ENCODE measurements around the gene ATP6V0A1. TPM values are rescaled to one million over a fixed set of nuclear protein-coding genes. Genes with fewer than 3 reads are reported as not detected.
"Not testable (repeated sequence)": the region's sequence is repeated elsewhere in the genome, so short reads cannot be mapped to it uniquely, and the experiment has no call there.

ATP6V0A1 gene
- total RNA-seq, 1 donor from 2014 or later = 69.5 TPM

DNA sequence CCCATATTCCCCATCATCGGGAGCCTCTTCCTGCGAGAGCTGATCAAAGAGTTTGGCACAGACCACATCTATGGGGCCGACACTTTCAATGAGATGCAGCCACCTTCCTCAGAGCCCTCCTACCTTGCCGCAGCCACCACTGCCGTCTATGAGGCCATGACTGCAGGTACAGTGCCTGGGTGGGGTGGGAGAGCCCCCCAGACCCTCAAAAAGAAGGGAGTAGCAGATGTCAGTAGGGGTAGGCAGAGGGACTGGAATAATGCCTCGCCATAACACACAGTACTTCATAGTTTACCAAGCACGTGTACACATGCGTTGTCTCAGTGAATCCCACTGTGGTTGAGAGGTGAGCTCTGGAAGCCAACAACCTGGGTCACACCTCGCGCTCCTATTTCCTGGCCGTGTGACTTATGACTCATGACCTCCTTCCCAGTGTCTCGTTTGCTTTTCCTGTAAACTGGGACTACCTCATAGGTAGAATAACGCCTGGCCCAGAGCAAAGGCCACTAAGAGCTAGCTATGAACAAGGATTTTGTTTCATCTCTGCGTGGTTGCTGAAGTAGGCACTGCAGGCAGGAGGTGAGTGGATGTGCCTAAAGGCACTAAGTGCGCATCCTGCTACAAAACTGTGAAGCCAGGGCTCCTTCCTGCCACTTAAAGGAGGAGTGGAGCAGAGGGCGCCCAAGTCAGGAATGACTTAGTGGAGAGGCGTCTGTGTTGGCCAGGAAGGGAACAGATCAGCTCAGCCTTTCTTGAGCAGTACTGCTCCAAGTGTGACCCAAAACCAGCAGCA, 82.6 kb downstream of the ATP6V0A1 start:
- no peak for DNase-seq

DNA sequence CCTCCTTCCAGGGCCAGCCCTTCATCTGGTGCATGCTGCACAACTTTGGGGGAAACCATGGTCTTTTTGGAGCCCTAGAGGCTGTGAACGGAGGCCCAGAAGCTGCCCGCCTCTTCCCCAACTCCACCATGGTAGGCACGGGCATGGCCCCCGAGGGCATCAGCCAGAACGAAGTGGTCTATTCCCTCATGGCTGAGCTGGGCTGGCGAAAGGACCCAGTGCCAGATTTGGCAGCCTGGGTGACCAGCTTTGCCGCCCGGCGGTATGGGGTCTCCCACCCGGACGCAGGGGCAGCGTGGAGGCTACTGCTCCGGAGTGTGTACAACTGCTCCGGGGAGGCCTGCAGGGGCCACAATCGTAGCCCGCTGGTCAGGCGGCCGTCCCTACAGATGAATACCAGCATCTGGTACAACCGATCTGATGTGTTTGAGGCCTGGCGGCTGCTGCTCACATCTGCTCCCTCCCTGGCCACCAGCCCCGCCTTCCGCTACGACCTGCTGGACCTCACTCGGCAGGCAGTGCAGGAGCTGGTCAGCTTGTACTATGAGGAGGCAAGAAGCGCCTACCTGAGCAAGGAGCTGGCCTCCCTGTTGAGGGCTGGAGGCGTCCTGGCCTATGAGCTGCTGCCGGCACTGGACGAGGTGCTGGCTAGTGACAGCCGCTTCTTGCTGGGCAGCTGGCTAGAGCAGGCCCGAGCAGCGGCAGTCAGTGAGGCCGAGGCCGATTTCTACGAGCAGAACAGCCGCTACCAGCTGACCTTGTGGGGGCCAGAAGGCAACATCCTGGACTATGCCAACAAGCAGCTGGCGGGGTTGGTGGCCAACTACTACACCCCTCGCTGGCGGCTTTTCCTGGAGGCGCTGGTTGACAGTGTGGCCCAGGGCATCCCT, 84.8 kb downstream of the ATP6V0A1 start:
- peak; percentile 64 for DNase-seq

DNA sequence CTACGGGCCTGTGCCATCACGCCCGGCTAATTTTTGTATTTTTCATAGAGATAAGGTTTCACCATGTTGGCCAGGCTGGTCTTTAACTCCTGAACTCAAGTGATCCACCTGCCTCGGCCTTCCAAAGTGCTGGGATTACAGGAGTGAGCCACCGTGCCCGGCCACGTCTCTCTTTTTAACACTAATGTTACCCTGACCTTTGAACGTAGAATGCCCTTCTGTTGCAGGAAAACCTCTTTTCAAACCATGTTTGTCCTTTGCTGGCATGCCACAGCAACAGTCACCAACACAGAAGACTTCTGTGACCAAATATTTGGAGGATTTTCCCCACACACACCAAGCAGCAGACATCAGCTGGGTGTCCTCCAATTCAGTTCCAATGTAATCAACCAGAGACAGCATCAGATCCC, 86.2 kb downstream of the ATP6V0A1 start:
- DNase-seq = no peak

DNA sequence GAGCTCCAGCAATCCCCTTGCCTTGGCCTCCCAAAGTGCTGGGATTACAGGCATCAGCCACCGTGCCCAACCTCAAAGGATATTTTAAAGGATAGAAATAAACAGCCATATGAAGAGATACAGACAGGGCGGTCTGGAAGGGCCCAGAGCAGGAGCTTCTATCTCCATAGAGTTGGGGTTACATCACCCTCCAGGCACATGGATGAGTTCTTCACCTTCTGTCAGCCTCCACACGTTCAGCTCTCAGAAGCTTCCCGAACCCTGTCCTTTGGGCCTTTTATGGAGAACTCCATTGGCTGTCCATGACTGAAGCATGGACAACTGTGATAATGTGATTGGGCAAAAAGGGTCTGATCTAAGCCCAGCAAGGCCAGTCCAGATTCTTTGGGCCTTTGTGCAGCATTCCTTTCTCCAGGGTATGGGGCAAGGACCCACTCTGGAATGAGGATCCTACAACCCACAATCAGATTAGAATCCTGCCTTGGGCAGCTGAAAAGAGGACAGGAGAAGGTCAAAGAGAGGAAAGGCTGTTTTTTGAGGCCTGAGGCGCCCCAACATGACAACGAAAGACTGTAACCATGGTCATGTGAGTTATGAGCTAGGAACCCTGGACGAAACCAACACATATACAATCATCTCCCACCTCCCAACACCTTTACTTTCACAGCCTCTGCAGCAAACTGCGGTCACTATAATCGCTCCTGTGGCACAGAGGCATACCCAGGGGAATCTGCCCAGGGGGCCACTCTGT, 87.3 kb downstream of the ATP6V0A1 start:
- DNase-seq = not testable (repeated sequence)

DNA sequence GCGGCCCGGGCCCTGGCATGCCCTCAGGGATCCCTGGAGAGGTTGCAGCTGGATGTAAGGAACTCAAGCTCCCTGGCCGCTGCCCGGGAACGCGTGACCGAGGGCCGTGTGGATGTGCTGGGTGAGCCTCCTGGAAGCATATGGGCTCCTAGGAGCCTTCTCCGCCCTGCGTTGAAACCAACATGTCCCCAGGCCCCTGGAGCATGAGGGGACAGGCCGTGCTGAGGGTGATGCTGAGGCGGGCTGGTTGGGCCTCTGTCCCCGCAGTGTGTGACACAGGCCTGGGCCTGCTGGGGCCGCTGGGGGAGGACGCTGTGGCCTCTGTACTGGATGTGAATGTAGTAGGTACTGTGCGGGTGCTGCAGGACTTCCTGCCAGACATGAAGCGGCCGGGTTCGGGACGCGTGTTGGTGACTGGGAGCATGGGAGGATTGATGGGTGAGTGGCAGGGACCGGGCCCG, 88.4 kb downstream of the ATP6V0A1 start:
- no peak for DNase-seq

GRCh38 chr17:42547698-42548069, 89.0 kb downstream of the ATP6V0A1 start:
- no peak for DNase-seq

DNA sequence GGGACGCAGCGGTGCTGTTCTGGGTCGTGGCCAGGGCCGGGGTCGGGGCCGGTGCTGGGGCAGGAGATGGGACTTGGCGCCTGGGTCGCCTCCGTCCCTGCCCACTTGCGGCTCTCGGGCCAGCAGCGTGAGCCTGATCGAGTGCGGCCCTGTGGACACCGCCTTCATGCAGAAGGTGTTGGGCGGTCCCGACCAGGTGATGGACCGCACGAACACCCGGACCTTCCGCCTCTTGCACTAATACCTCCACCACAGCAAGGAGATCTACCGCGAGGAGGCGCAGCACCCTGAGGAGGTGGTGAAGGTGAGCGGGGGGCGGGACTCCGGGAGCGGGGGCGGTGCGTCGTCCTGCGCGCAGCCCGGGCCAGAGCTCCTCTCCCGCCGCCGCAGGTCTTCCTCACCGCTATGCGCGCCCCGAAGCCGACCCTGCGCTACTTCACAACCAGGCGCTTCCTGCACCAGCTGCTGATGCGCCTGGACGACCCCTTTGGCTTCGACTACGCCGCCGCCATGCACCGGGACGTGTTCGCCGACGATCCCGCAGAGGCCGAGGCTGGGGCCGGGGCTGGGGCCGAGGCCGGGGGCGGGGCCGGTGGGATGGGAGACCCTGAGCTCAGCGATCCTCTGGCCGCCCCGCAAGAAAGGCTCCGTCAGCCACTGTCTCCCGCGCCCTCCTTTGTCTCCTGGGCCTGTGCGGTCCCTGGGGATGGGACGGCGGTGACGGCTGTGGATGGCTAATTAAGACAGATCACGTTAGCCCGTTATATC, 89.6 kb downstream of the ATP6V0A1 start:
- DNase-seq = peak; percentile 75

- no peak for DNase-seq
Measured at GRCh38 chr17:42548993-42549755, 90.5 kb downstream of the ATP6V0A1 start.

GRCh38 chr17:42552736-42553135, 94.1 kb downstream of the ATP6V0A1 start, which contains the start of gene HSD17B1:
TSS of gene HSD17B1 (plus strand) at chr17:42552923. CDS start at chr17:42552934, 11 bp downstream.
- not testable (repeated sequence) for DNase-seq

DNA sequence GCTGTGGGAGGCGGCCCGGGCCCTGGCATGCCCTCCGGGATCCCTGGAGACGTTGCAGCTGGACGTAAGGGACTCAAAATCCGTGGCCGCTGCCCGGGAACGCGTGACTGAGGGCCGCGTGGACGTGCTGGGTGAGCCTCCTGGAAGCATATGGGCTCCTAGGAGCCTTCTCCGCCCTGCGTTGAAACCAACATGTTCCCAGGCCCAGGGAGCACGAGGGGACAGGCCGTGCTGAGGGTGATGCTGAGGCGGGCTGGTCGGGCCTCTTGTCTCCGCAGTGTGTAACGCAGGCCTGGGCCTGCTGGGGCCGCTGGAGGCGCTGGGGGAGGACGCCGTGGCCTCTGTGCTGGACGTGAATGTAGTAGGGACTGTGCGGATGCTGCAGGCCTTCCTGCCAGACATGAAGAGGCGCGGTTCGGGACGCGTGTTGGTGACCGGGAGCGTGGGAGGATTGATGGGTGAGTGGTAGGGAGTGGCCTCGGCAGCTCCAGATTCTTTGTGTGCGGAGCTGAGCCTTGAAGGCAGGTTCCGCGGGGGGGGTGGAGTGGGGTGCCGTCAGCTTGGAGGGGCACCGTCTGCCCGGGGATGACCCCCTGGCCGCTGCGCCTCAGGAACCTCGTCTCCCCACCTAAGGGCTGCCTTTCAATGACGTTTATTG, 94.6 kb downstream of the ATP6V0A1 start:
- DNase-seq = no peak

- no peak for DNase-seq
Measured at GRCh38 chr17:42553866-42554249, 95.2 kb downstream of the ATP6V0A1 start.

DNA sequence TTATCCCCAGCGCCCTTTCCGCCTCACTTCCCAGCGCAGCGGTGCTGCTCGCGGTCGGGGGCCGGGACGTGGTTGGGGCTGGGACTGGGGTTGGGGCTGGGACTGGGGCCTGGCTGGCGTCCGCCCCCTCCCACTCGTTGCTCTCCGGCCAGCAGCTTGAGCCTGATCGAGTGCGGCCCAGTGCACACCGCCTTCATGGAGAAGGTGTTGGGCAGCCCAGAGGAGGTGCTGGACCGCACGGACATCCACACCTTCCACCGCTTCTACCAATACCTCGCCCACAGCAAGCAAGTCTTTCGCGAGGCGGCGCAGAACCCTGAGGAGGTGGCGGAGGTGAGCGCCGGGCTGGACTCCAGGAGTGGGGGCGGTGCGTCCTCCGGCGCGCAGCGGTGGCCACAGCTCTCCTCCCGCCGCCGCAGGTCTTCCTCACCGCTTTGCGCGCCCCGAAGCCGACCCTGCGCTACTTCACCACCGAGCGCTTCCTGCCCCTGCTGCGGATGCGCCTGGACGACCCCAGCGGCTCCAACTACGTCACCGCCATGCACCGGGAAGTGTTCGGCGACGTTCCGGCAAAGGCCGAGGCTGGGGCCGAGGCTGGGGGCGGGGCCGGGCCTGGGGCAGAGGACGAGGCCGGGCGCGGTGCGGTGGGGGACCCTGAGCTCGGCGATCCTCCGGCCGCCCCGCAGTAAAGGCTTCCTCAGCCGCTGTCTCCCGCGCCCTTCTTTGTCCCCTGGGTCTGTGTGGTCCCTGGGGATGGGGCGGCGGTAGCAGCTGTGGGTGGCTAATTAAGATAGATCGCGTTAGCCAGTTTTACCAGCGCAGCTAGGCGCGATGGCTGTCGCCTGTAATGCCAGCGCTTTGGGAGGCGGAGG, 95.8 kb downstream of the ATP6V0A1 start:
- peak; percentile 94 for DNase-seq

GRCh38 chr17:42555122-42555622, 96.5 kb downstream of the ATP6V0A1 start:
- no peak for DNase-seq

DNA sequence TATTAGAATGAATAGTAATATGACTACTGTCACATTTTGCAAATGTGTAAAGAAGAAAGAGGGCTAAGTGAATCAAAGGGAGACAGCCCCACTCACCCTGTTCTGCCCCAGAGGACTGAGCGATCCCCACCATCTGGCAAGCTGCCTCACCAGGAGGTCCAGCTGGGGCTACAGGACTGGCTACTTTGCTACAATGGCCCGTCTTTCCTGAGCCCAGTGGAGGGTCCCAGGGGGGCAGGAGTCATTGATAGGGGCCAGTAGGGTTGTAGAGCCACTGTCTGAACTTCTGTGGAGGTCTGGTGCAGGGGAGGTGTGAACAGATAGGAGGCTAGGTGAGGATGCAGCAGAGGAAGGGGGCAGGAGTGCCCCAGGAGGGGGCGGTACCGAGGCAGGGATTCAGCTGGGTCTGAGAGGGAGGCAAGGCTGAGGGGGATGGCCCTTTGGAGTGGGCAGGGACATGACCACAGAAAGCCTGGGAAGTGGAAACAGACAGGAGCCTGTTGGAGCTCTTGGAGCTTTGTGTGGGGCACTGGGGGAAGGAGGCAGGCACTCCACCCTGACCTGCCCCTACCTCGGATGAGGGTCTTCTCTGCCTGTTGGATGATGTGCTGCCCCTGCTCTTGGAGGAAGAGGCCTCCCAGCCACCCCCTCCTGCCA, 97.4 kb downstream of the ATP6V0A1 start:
- DNase-seq = not testable (repeated sequence)

GRCh38 chr17:42559075-42559474, 100.4 kb downstream of the ATP6V0A1 start:
- no peak for DNase-seq

GRCh38 chr17:42560246-42560645, 101.6 kb downstream of the ATP6V0A1 start:
- DNase-seq = no peak

DNA sequence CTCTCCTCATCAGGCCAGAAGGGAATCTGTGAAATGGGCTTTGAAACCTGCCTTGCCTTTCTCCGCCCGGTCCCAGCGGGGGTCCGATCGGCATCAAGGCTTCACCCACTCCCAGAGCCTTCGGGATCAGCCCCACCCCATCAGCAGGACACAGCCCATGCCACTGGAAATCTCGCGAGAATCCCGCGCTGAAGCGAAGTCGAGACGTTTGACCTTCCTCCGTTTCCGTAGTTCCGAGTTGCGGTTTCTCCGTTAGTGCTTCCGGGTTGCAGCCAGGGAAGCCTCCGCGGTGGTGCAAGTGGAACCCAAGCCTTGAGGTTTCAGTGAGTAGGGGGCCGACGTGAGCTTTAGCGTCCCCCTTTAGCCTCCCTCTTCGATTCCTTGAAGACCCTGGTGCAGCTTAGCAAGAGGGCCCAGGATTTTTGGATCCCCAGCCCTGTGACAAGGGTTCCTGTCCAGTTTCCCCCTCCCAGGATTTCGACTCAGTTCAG, 103.3 kb downstream of the ATP6V0A1 start, which contains the start of gene COASY:
COASY (plus strand) TSS at position 252 of the 491 bp plus-strand sequence. CDS start 475 bp downstream, outside the sequence.
- DNase-seq = peak; percentile 99
